HepG2 (cell line): ENCODE data around the gene TMEM182. TPM values are rescaled to one million over a fixed set of nuclear protein-coding genes. Genes with fewer than 3 reads are reported as not detected.

ENCODE experiments used
- ATAC-seq: fragments of 200-7000 bp; cut with Tn5 transposase; 3 replicates; pipeline ENCODE4 v1.9.1; 2020; ENCODE audit warnings: mild to moderate bottlenecking, moderate library complexity
- BruUV-seq: library from RNA; stranded (reverse); fragments of 400-500 nt; replicated peaks from 2 replicates; lab custom pipeline; 2021; lab: Mats Ljungman, UMichigan
- CTCF ChIA-PET: fragments of 300-600 bp; formaldehyde crosslinking; extraction: SDS; loops from one replicate; lab custom pipeline; 2021; ENCODE audit warnings: low total read pairs, inconsistent platforms, low intra/inter-chr PET ratio; lab: Yijun Ruan, JAX
- POLR2A ChIA-PET: fragments of 350-600 bp; sonication (Branson Sonifier 250); formaldehyde crosslinking; loops from one replicate; lab custom pipeline; 2020; ENCODE audit warnings: antibody characterized with exemption, inconsistent platforms; lab: Yijun Ruan, JAX
- DNase-seq: peaks from one replicate; pipeline ENCODE4 v3.0.0-alpha.2; 2015; ENCODE audit warnings: low spot score
- FAIRE-seq: peaks from 3 replicates; lab custom pipeline; 2011; peaks lifted over from hg19 to GRCh38; lab: Jason Lieb, UNC
- H2AFZ ChIP-seq: one replicate; pipeline ENCODE4 v1.6.1; 2011; ENCODE audit warnings: low read length, inconsistent platforms
- H3K27ac ChIP-seq: fragments of 300-600 bp; 3 replicates; pipeline ENCODE4 v1.8.0; 2011; ENCODE audit warnings: mixed run types, mild to moderate bottlenecking, mixed read lengths, low read length, inconsistent platforms; ENCODE audit not compliant: insufficient read depth; ENCODE audit errors: extremely low read length
- H3K27me3 ChIP-seq, 2 experiments: fragments of 200-600 bp in 1 of 2; 2 replicates in 1 of 2; 3 replicates in 1 of 2; pipeline versions ENCODE4 v1.6.0 to v1.8.0; 2011; ENCODE audit warnings: low read length in 2 of 2, mild to moderate bottlenecking in 2 of 2, moderate library complexity in 2 of 2, inconsistent platforms in 1 of 2; ENCODE audit not compliant: insufficient read depth in 2 of 2, control insufficient read depth in 1 of 2
- H3K36me3 ChIP-seq, 2 experiments: fragments of 200-600 bp in 1 of 2; replicated peaks in 1 of 2; 2 replicates in 1 of 2; 3 replicates in 1 of 2; pipeline versions ENCODE4 v1.5.1 to v1.8.0; 2011; ENCODE audit warnings: low read length in 2 of 2, inconsistent platforms in 1 of 2; ENCODE audit not compliant: insufficient read depth in 2 of 2, control insufficient read depth in 1 of 2
- H3K4me1 ChIP-seq: 2 replicates; pipeline ENCODE4 v1.5.1; 2012; ENCODE audit warnings: low read length, inconsistent platforms; ENCODE audit not compliant: insufficient read depth
- H3K4me2 ChIP-seq: 2 replicates; pipeline ENCODE4 v1.6.0; 2011; ENCODE audit warnings: low read depth, low read length, inconsistent platforms
- H3K4me3 ChIP-seq, 3 experiments: fragments of 200-600 bp in 1 of 3; sonication (generic), shearing (Covaris generic) in 1 of 3; replicated peaks in 1 of 3; 2 replicates each; pipeline ENCODE4 v1.5.1; 2011 to 2016; ENCODE audit warnings: low read length in 3 of 3, inconsistent platforms in 2 of 3, low read depth in 2 of 3, mild to moderate bottlenecking in 2 of 3, control low read depth in 1 of 3, mixed read lengths in 1 of 3; ENCODE audit not compliant: insufficient read depth in 1 of 3
- H3K79me2 ChIP-seq: one replicate; pipeline ENCODE4 v1.6.1; 2011; ENCODE audit warnings: low read length, inconsistent platforms; ENCODE audit not compliant: insufficient read depth
- H3K9ac ChIP-seq: 2 replicates; pipeline ENCODE4 v1.6.0; 2011; ENCODE audit warnings: mild to moderate bottlenecking, low read depth, low read length, inconsistent platforms; ENCODE audit not compliant: insufficient read depth
- H3K9me3 ChIP-seq: 2 replicates; pipeline ENCODE4 v1.5.1; 2012; ENCODE audit warnings: mild to moderate bottlenecking, low read length
- H4K20me1 ChIP-seq: 2 replicates; pipeline ENCODE4 v1.6.0; 2011; ENCODE audit warnings: inconsistent platforms, mild to moderate bottlenecking, low read length, moderate library complexity; ENCODE audit not compliant: insufficient read depth
- CBX1 ChIP-seq: IDR thresholded peaks from one replicate; pipeline ENCODE4 v1.6.1; 2016; ENCODE audit warnings: antibody characterized with exemption, low read depth
- CREB1 ChIP-seq, 2 experiments: fragments of 450-650 bp in 1 of 2; IDR thresholded peaks; 2 replicates each; pipeline ENCODE4 v1.6.1; 2016 to 2017; ENCODE audit warnings: control low read depth in 1 of 2, mild to moderate bottlenecking in 1 of 2, missing compliant biosample characterization in 1 of 2, missing genetic modification characterization in 1 of 2
- DR1 ChIP-seq: sonication (generic); formaldehyde crosslinking; IDR thresholded peaks from 2 replicates; pipeline ENCODE4 v1.8.0; 2021; ENCODE audit warnings: mild to moderate bottlenecking, missing genetic modification reagents, inconsistent platforms
- HCFC1 ChIP-seq: fragments of 150-350 bp; IDR thresholded peaks from 2 replicates; pipeline ENCODE4 v1.6.1; 2014; ENCODE audit warnings: low read depth, low read length
- HNF4G ChIP-seq, 2 experiments: sonication (generic) in 1 of 2; formaldehyde crosslinking in 1 of 2; IDR thresholded peaks; 2 replicates each; pipeline versions ENCODE4 v1.4.0 to v1.6.1; 2011 to 2020; ENCODE audit warnings: borderline replicate concordance in 2 of 2, low read depth in 2 of 2, mild to moderate bottlenecking in 2 of 2, low read length in 1 of 2, missing genetic modification reagents in 1 of 2, moderate library complexity in 1 of 2
- NFATC3 ChIP-seq: sonication (generic); formaldehyde crosslinking; IDR thresholded peaks from 2 replicates; pipeline ENCODE4 v1.5.1; 2020; ENCODE audit warnings: mild to moderate bottlenecking, missing genetic modification reagents
- SMARCE1 ChIP-seq: fragments of 450-650 bp; IDR thresholded peaks from 2 replicates; pipeline ENCODE4 v1.6.1; 2017; ENCODE audit warnings: borderline replicate concordance
- ZBTB37 ChIP-seq: sonication (generic); formaldehyde crosslinking; IDR thresholded peaks from 2 replicates; pipeline ENCODE4 v1.4.0; 2020; ENCODE audit warnings: mild to moderate bottlenecking, missing genetic modification reagents
- ZNF552 ChIP-seq: sonication (generic); formaldehyde crosslinking; IDR thresholded peaks from 2 replicates; pipeline ENCODE4 v1.9.0; 2022; ENCODE audit warnings: missing genetic modification reagents, mild to moderate bottlenecking, borderline replicate concordance
- ZZZ3 ChIP-seq: sonication (generic); formaldehyde crosslinking; IDR thresholded peaks from 2 replicates; pipeline ENCODE4 v1.4.0; 2020; ENCODE audit warnings: missing genetic modification reagents, mild to moderate bottlenecking, borderline replicate concordance
- WGBS: methylation state at CpG from one replicate; pipeline ENCODE4 v1.1.6; 2017; ENCODE audit warnings: low lambda C conversion rate; 5-methylcytosine and 5-hydroxymethylcytosine counted together
- in situ Hi-C: cut with HindIII; loops from 2 replicates; pipeline ENCODE4 v1.10.0; 2017; ENCODE audit warnings: low pct_unique_long_range_greater_than_20kb; ENCODE audit not compliant: extremely low pct_ligation_motif_present
- intact Hi-C: fragments of 100-400 bp; cut with micrococcal nuclease; formaldehyde crosslinking; loops from one replicate; pipeline ENCODE4 v1.10.0; 2022; ENCODE audit not compliant: unreplicated experiment
- polyA plus RNA-seq, 8 experiments: library from polyadenylated mRNA; depleted of rRNA in 3 of 8; stranded (reverse) in 7 of 8; unstranded in 1 of 8; fragments of >200 nt; fragmentation: Illumina TruSeq in 4 of 8; extraction: Trizol in 4 of 8; gene quantifications; 2 replicates each; pipeline versions ENCODE4 v1.2.1 to v1.2.3, GENCODE V29; 2011 to 2016; ENCODE audit warnings: low read depth in 4 of 8, missing spikeins in 1 of 8, mixed read lengths in 1 of 8; ENCODE audit not compliant: insufficient read depth in 1 of 8
- total RNA-seq, 5 experiments: library from RNA; depleted of rRNA; stranded (reverse); fragments of >200 nt; fragmentation: Illumina TruSeq; extraction: Trizol; gene quantifications; 2 replicates each; pipeline ENCODE4 v1.2.3, GENCODE V29; 2016; ENCODE audit warnings: low read depth in 1 of 5
- TF ChIP-seq, protein P1 (sequence below): sonication (generic); formaldehyde crosslinking; IDR thresholded peaks from 2 replicates; pipeline ENCODE4 v1.8.1; 2023; ENCODE audit warnings: mild to moderate bottlenecking, inconsistent platforms, moderate library complexity, missing genetic modification reagents, borderline replicate concordance

Gene TMEM182
- total and polyA plus RNA-seq, 2 of the 13 experiments (the other 11 are each of a cell fraction or from before 2014, with no cell fraction given): 8.7 to 8.9 TPM

DNA sequence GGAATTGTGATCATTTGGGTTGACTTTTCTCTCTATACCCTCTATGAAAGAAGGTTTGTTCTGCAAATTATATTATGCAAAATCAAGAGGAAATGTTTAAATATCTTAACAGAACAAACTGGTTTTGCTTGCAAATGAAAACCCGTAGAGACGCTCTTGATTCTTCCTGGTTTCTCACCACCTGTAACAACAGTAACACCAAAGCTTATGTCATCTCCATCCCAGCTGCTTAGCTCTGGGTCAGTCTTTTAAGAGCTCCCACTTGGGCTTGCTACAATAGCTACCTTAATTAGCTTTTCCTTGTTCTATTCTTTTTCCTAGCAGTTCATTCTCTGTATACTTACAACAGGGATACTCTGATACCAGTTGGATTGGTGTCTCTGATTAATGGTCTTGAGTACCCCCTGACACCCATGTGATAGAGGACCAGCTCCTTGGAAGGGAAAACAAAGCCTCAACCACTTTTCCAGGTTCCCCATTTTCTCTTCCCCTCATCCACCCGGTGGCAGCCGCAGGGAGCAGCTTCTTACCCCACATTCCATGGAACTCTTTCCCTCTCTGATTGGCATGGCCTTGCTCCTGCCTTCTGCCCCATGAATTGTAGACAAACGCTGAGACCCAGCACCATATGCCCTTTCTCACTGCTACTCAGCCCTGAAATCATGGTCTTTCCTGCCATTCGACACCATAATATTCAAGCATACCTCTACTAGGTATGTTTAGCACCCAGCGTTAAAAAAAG is 27.7 kb downstream of the TMEM182 start:
- no peak overlapping the region for H2AFZ ChIP-seq
- DNase-seq: no peak
- TF ChIP-seq ZBTB37 (CRISPR knock-in tag): no peak
- no peak for TF ChIP-seq ZNF552 (CRISPR knock-in tag)
- TF ChIP-seq ZZZ3: no peak
- no peak for TF ChIP-seq SMARCE1
- TF ChIP-seq DR1 (CRISPR knock-in tag): no peak
- no peak for TF ChIP-seq CBX1
- TF ChIP-seq HNF4G (IDR thresholded peaks at IDR 0.05; ENCODE audit: borderline replicate concordance, low read depth, low read length): no peak
- no peak for TF ChIP-seq HNF4G (CRISPR knock-in tag; IDR thresholded peaks at IDR 0.05; ENCODE audit: borderline replicate concordance, low read depth)
- TF ChIP-seq CREB1 (IDR thresholded peaks at IDR 0.05): no peak
- TF ChIP-seq CREB1 (CRISPR knock-in tag; IDR thresholded peaks at IDR 0.05): no peak
- TF ChIP-seq NFATC3 (CRISPR knock-in tag): no peak
- TF ChIP-seq, protein P1, sequence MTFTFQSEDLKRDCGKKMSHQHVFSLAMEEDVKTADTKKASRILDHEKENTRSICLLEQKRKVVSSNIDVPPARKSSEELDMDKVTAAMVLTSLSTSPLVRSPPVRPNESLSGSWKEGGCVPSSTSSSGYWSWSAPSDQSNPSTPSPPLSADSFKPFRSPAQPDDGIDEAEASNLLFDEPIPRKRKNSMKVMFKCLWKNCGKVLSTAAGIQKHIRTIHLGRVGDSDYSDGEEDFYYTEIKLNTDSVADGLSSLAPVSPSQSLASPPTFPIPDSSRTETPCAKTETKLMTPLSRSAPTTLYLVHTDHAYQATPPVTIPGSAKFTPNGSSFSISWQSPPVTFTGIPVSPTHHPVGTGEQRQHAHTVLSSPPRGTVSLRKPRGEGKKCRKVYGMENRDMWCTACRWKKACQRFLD (CRISPR knock-in tag): no peak
- no peak for TF ChIP-seq HCFC1
- WGBS: 90% methylated on average over 7 of the region's 7 CpGs
- H3K4me3 ChIP-seq: no peak overlapping the region
- intact Hi-C loops (no loop called here), in situ Hi-C loops (no loop called here)
- no TSS peak for BruUV-seq
- ChIA-PET CTCF (no interaction called here), POLR2A (no interaction called here)
- no peak for FAIRE-seq
- H3K27ac ChIP-seq: no peak overlapping the region
- H3K9me3 ChIP-seq: no peaks in the 10 kb centered on the region
- no peaks in the 10 kb centered on the region for H3K27me3 ChIP-seq
- no peaks in the 10 kb centered on the region for H4K20me1 ChIP-seq
- H3K4me2 ChIP-seq: no peak overlapping the region
- H3K4me1 ChIP-seq: no peaks in the 10 kb centered on the region
- H3K79me2 ChIP-seq: no peaks in the 10 kb centered on the region
- no peak for ATAC-seq
- H3K36me3 ChIP-seq: peaks cover 0 to 3% of the 10 kb centered on the region in 2 experiments; a peak in 2 of 5 replicates
- no peak overlapping the region for H3K9ac ChIP-seq
